ENCODE data around the gene MOB3B.

MOB3B gene

DNA sequence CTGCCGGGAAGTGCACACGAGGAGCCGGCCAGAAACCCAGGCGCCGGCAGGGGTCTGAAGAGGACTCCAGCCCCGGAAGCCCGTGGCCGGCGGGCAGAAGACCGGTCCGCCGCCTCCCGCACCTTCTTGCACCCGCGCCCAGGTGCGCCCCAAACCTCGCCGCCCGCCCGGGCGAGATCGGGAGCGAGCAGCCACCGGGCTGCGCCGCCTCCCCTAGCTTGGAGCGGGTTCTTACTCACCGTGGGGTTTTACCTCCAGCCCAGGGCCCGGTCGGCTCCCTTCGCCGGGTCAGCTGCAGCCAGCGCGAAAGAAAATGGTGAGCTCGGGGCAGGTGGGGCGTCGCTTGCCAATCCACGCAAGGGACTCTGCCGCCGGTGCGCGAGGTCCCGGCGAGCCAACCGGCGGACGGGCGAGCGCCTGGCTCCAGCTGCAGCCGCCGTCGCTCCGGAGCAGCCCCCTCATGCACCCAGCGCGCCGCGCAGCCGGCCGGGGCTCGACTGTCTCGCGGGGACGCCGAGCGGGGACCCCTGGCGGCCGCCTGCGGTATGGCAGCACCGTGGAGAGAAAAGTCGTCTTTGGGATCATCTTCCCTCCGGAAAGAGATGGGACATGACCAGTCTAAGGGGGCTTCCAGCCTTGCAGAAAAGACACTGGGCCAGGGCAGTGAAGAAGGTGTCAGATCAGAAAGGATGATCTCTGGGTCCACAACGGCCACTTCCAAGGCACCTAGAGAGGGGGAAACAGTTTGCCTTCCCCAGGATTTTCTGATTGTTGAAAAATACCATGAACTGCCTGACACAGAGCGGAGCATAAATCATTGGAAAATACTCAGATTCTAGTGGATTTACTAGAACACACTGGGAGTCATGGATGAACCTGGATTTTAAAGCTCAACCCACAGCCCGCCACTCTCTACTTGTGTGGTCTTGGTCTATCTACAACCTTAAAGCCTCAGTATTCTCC, at the start of gene MOB3B:
MOB3B (minus strand) TSS at position 499 of the 963 bp plus-strand sequence. CDS start 74,264 bp downstream, outside the sequence.
- peak; percentile 69 for DNase-seq (ENCODE audit: low read depth, low spot score)
- in situ Hi-C loops (cut with HindIII; ENCODE audit: low sequenced_read_pairs), result no loop called here
- H3K4me3 ChIP-seq (ENCODE audit: low read depth, low read length), result peak within 1 kb of the TSS; percentile 56
- TF ChIP-seq, protein P1, sequence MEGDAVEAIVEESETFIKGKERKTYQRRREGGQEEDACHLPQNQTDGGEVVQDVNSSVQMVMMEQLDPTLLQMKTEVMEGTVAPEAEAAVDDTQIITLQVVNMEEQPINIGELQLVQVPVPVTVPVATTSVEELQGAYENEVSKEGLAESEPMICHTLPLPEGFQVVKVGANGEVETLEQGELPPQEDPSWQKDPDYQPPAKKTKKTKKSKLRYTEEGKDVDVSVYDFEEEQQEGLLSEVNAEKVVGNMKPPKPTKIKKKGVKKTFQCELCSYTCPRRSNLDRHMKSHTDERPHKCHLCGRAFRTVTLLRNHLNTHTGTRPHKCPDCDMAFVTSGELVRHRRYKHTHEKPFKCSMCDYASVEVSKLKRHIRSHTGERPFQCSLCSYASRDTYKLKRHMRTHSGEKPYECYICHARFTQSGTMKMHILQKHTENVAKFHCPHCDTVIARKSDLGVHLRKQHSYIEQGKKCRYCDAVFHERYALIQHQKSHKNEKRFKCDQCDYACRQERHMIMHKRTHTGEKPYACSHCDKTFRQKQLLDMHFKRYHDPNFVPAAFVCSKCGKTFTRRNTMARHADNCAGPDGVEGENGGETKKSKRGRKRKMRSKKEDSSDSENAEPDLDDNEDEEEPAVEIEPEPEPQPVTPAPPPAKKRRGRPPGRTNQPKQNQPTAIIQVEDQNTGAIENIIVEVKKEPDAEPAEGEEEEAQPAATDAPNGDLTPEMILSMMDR (IDR thresholded peaks at IDR 0.05; ENCODE audit: low read depth, low read length), result peak; percentile 87

DNA sequence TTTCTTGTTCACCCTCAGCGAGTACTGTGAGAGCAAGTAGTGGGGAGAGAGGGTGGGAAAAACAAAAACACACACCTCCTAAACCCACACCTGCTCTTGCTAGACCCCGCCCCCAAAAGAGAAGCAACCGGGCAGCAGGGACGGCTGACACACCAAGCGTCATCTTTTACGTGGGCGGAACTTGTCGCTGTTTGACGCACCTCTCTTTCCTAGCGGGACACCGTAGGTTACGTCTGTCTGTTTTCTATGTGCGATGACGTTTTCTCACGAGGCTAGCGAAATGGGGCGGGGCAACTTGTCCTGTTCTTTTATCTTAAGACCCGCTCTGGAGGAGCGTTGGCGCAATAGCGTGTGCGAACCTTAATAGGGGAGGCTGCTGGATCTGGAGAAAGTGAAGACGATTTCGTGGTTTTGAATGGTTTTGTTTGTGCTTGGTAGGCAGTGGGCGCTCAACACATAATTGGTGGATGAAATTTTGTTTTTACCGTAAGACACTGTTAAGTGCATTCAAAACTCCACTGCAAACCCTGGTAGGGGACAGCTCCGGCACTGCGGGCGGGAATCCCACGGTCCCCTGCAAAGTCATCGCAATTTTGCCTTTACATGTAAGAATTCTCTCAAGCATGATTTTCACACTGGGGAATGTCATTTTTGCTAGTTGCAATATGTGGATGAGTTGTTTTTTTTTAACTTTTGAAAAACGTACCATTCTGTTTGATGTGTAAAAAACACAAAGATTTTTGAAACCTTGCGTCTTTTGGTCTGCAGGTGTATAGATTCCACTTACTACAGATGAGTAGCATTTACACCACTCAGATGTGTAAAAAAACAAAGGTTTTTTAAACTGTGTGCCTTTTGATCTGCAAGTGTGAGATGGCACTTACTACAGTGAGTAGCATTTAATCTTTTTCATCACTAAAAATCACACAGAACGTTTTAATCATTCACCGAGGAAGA, 44.3 kb upstream of the MOB3B start:
- peak; percentile 99 for DNase-seq (ENCODE audit: low read depth, low spot score)
- TF ChIP-seq, protein P1 (IDR thresholded peaks at IDR 0.05; ENCODE audit: low read depth, low read length), result no peak
- peak overlapping the region; percentile 72 for H3K4me3 ChIP-seq (ENCODE audit: low read depth, low read length)
- in situ Hi-C loops (cut with HindIII; ENCODE audit: low sequenced_read_pairs), result no loop called here

DNA sequence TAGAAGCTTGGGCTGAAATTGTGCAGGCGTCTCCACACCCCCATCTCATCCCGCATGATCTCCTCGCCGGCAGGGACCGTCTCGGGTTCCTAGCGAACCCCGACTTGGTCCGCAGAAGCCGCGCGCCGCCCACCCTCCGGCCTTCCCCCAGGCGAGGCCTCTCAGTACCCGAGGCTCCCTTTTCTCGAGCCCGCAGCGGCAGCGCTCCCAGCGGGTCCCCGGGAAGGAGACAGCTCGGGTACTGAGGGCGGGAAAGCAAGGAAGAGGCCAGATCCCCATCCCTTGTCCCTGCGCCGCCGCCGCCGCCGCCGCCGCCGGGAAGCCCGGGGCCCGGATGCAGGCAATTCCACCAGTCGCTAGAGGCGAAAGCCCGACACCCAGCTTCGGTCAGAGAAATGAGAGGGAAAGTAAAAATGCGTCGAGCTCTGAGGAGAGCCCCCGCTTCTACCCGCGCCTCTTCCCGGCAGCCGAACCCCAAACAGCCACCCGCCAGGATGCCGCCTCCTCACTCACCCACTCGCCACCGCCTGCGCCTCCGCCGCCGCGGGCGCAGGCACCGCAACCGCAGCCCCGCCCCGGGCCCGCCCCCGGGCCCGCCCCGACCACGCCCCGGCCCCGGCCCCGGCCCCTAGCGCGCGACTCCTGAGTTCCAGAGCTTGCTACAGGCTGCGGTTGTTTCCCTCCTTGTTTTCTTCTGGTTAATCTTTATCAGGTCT, 43.5 kb upstream of the MOB3B start, which contains the start of gene C9orf72:
C9orf72 (minus strand) TSS at position 564 of the 716 bp plus-strand sequence. CDS start 6,361 bp downstream, outside the sequence.
- in situ Hi-C loops (cut with HindIII; ENCODE audit: low sequenced_read_pairs), result no loop called here
- DNase-seq (ENCODE audit: low read depth, low spot score), result peak; percentile 63
- TF ChIP-seq, protein P1 (IDR thresholded peaks at IDR 0.05; ENCODE audit: low read depth, low read length), result no peak
- peak within 1 kb of the TSS; percentile 72 for H3K4me3 ChIP-seq (ENCODE audit: low read depth, low read length)

DNA sequence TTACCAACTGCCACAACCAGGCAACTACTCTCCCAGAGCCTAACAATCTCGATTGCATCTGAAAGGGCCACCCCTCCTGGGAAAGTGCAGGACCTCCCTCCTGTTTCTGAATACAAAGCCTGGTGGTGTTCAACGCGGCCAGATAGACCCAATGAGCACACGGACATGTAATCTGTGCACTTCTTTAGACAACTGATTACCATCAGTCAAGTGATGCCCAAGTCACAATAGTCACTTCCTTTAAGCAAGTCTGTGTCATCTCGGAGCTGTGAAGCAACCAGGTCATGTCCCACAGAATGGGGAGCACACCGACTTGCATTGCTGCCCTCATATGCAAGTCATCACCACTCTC, 42.9 kb upstream of the MOB3B start:
- in situ Hi-C loops (cut with HindIII; ENCODE audit: low sequenced_read_pairs), result no loop called here
- peak overlapping the region; percentile 72 for H3K4me3 ChIP-seq (ENCODE audit: low read depth, low read length)
- peak; percentile 46 for DNase-seq (ENCODE audit: low read depth, low spot score)
- TF ChIP-seq, protein P1 (IDR thresholded peaks at IDR 0.05; ENCODE audit: low read depth, low read length), result no peak

DNA sequence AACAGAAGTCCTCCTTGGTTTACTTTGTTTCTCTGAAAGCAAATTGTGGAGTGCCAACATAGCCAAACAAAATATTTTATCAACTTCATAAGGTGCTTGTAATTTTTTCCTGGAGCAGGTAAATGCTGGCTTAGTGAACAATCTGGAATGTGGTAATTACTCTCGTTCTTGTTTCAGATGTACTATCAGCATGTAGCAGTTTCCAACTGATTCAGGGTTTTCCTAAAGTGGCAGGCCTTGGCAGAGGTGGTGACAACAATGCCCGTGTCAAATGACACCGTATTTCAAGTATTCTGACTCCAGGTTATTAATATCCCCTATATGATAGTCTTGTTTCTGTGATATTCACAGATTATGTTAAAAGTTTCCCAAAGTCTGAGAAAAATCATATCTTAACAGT, 42.4 kb upstream of the MOB3B start:
- no peak for DNase-seq (ENCODE audit: low read depth, low spot score)
- in situ Hi-C loops (cut with HindIII; ENCODE audit: low sequenced_read_pairs), result no loop called here
- peak overlapping the region; percentile 72 for H3K4me3 ChIP-seq (ENCODE audit: low read depth, low read length)
- TF ChIP-seq, protein P1 (IDR thresholded peaks at IDR 0.05; ENCODE audit: low read depth, low read length), result no peak
